HL-60/S4 (cell line): ENCODE data around the gene SLC9A9.

ENCODE experiments used
- in situ Hi-C: fragments of 300-500 bp; cut with MboI; formaldehyde crosslinking; loops from 2 replicates; pipeline ENCODE4 v1.14.3; 2022; ENCODE audit warnings: low sequenced_read_pairs

Gene SLC9A9

GRCh38 chr3:143343031-143343430 lies 505.2 kb downstream of the SLC9A9 start:
- in situ Hi-C loops: no loop called here

- in situ Hi-C loops: no loop called here
Observed at GRCh38 chr3:143339451-143339850, 508.8 kb downstream of the SLC9A9 start.

- in situ Hi-C loops: no loop called here
Observed at GRCh38 chr3:143337387-143337786, 510.9 kb downstream of the SLC9A9 start.

GRCh38 chr3:143334231-143334630 lies 514.0 kb downstream of the SLC9A9 start:
- in situ Hi-C loops: no loop called here

- in situ Hi-C loops: no loop called here
Observed at GRCh38 chr3:143333367-143333766, 514.9 kb downstream of the SLC9A9 start.

- in situ Hi-C loops: no loop called here
Observed at GRCh38 chr3:143332026-143332425, 516.2 kb downstream of the SLC9A9 start.

- in situ Hi-C loops: no loop called here
Observed at GRCh38 chr3:143331350-143331749, 516.9 kb downstream of the SLC9A9 start.

- in situ Hi-C loops: no loop called here
Observed at GRCh38 chr3:143330296-143330868, 517.9 kb downstream of the SLC9A9 start.

- in situ Hi-C loops: no loop called here
Observed at GRCh38 chr3:143329567-143330211, 518.6 kb downstream of the SLC9A9 start.

GRCh38 chr3:143328451-143328850 lies 519.8 kb downstream of the SLC9A9 start:
- in situ Hi-C loops: no loop called here

- in situ Hi-C loops: no loop called here
Observed at GRCh38 chr3:143326983-143327778, 521.1 kb downstream of the SLC9A9 start.

- in situ Hi-C loops: no loop called here
Observed at GRCh38 chr3:143321058-143321769, 527.1 kb downstream of the SLC9A9 start.

GRCh38 chr3:143315766-143316165 lies 532.5 kb downstream of the SLC9A9 start:
- in situ Hi-C loops: no loop called here

GRCh38 chr3:143314251-143315093 lies 533.8 kb downstream of the SLC9A9 start:
- in situ Hi-C loops: no loop called here

- in situ Hi-C loops: no loop called here
Observed at GRCh38 chr3:143313893-143314188, 534.4 kb downstream of the SLC9A9 start.

GRCh38 chr3:143313025-143313892 lies 535.0 kb downstream of the SLC9A9 start:
- in situ Hi-C loops: no loop called here

GRCh38 chr3:143311096-143311495 lies 537.2 kb downstream of the SLC9A9 start:
- in situ Hi-C loops: no loop called here

GRCh38 chr3:143309705-143310104 lies 538.6 kb downstream of the SLC9A9 start:
- in situ Hi-C loops: no loop called here

GRCh38 chr3:143307613-143308183 lies 540.6 kb downstream of the SLC9A9 start:
- in situ Hi-C loops: no loop called here
